ENCODE results near the gene TOMM20L. TPM values are rescaled to one million over a fixed set of nuclear protein-coding genes. Genes with fewer than 3 reads are reported as not detected.

Gene TOMM20L
- total and polyA plus RNA-seq, 2 of the 8 experiments (the other 6 are each of a cell fraction or from before 2014, with no cell fraction given) = not detected

DNA sequence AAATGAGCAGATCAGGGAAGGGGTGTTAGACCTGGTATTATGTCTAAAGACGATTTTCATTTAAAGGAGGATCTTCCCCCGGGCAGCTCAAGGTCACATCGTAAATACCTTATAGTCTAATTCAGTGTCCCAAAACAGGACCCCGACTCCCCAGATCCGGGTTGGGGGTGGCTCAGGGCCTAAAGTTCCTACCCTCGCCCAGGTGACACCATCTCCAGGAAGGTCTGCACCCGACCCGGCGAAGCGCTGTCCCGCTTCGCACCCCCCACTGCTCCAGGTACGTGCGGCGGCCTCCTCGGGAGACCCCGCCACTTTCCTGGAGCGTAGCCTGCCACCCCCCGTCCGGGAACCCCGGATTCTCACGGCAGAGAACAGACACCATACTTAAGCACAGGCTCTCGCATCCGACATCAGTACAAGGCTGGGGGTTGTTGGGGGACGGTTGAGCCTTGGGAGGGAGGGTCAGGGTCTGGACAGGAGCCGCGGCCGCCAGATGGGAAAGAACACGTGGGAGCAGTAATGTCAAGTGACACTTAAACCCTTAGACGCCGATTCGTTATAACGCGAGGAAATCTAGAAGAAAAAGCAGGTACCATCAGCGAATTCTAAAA is 31.0 kb downstream of the TOMM20L start:
- no peak overlapping the region for H2AK5ac ChIP-seq (ENCODE audit: low read depth, low read length)
- ChIA-PET POLR2A (ENCODE audit: partially characterized antibody) (interaction anchor here (0.6 to 3.2 kb wide), 11 partner anchors 15 to 210 kb away, joined by 3 to 23 read pairs (median 4); partner anchors contain the start of genes ARID4A, PSMA3 and TOMM20L), CTCF (ENCODE audit: partially characterized antibody) (interaction anchor here (0.6 to 1.7 kb wide), 4 partner anchors 22 to 30 kb away, joined by 3 to 6 read pairs (median 4); no protein-coding TSS in a partner anchor)
- peak overlapping the region; percentile 64; the same call in 1 of the 2 replicates for H3K18ac ChIP-seq (ENCODE audit: extremely low read depth, low read length)
- peak overlapping the region; percentile 75 to 84 for H3K4me2 ChIP-seq (ENCODE audit: insufficient read depth in 1 of 2, low read depth in 2 of 2, low read length in 2 of 2)
- no peak overlapping the region for H2BK20ac ChIP-seq (ENCODE audit: low read length)
- H3K79me1 ChIP-seq (ENCODE audit: low read depth, low read length) = no peaks in the 10 kb centered on the region; the same call in 1 of the 2 replicates
- H2BK12ac ChIP-seq (ENCODE audit: low read depth, low read length) = no peak overlapping the region
- H3K4ac ChIP-seq (replicated peaks; ENCODE audit: insufficient read length, low read depth, low read length) = no peak overlapping the region
- no peak overlapping the region for H3K23ac ChIP-seq (ENCODE audit: insufficient read length)
- H3K79me2 ChIP-seq (ENCODE audit: control insufficient read depth in 1 of 2, insufficient read depth in 2 of 2, low read length in 2 of 2) = peaks cover 0 to 44% of the 10 kb centered on the region in 2 experiments; a peak in 2 of 4 replicates
- H4K20me1 ChIP-seq (replicated peaks in 1 of 2; ENCODE audit: control insufficient read depth in 1 of 2, insufficient read depth in 2 of 2, low read length in 2 of 2) = no peaks in the 10 kb centered on the region
- FAIRE-seq (no peak), DNase-seq (ENCODE audit: low read depth in 1 of 2, low spot score in 2 of 2) (peak; percentile 13 to 78)
- peaks cover 0 to 31% (median 2%) of the 10 kb centered on the region in 4 experiments; a peak in 5 of 8 replicates for H3K36me3 ChIP-seq (ENCODE audit: control insufficient read depth in 2 of 4, insufficient read depth in 4 of 4, low read length in 3 of 4)
- peak overlapping the region; percentile 9; the same call in 1 of the 2 replicates for H2BK5ac ChIP-seq (ENCODE audit: low read depth, low read length)
- H3K4me1 ChIP-seq (replicated peaks in 1 of 4; ENCODE audit: control insufficient read depth in 3 of 4, insufficient read depth in 4 of 4, low read length in 3 of 4) = no peaks in the 10 kb centered on the region
- H2AFZ ChIP-seq (ENCODE audit: low read length) = peak overlapping the region; percentile 100
- H3K9me3 ChIP-seq (ENCODE audit: insufficient read depth in 2 of 2, low read depth in 1 of 2, low read length in 1 of 2) = no peaks in the 10 kb centered on the region
- H3K9ac ChIP-seq (replicated peaks in 1 of 4; ENCODE audit: extremely low read depth in 1 of 4, low read depth in 3 of 4, low read length in 3 of 4) = peak overlapping the region; percentile 25 to 76 (median 70)
- no peaks in the 10 kb centered on the region for H3K27me3 ChIP-seq (replicated peaks in 1 of 4; ENCODE audit: control insufficient read depth in 3 of 4, extremely low read depth in 1 of 4, insufficient read depth in 3 of 4, low read length in 3 of 4)
- no peaks in the 10 kb centered on the region; the same call in 1 of the 2 replicates for H3K23me2 ChIP-seq (ENCODE audit: low read depth, low read length)
- H4K5ac ChIP-seq (ENCODE audit: insufficient read length, low read depth, low read length) = peak overlapping the region; percentile 84
- no peak overlapping the region for H2BK15ac ChIP-seq (ENCODE audit: low read length)
- H3K56ac ChIP-seq (replicated peaks; ENCODE audit: insufficient read length, low read depth, low read length) = peak overlapping the region; percentile 77
- H4K91ac ChIP-seq (replicated peaks; ENCODE audit: insufficient read length, low read length) = no peak overlapping the region
- peak overlapping the region; percentile 91 for H3K27ac ChIP-seq (ENCODE audit: low read depth, low read length)
- no peak overlapping the region for H2BK120ac ChIP-seq (replicated peaks; ENCODE audit: low read depth, low read length)
- 2% methylated on average over 35 of the region's 35 CpGs; no CpG with 5 or more reads in 1 of the 2 experiments for WGBS, 2 experiments (ENCODE audit: extremely low coverage in 1 of 2, insufficient coverage in 1 of 2, insufficient read length in 1 of 2, insufficient replicate concordance in 2 of 2, low coverage in 1 of 2, low lambda C conversion rate in 2 of 2, missing lambda C conversion rate in 1 of 2)
- H3K4me3 ChIP-seq (ENCODE audit: extremely low read depth in 1 of 4, insufficient read depth in 2 of 4, low read depth in 3 of 4, low read length in 4 of 4) = peak overlapping the region; percentile 54 to 85 (median 82)
- no peak overlapping the region for H3K14ac ChIP-seq (ENCODE audit: insufficient read length)
- peak overlapping the region; percentile 92; the same call in 1 of the 2 replicates for H4K8ac ChIP-seq (ENCODE audit: extremely low read depth, insufficient read depth, low read length)
- TF ChIP-seq PHF8 (conservative IDR thresholded peaks at IDR 0.05; ENCODE audit: low read depth, low read length) = peak; percentile 74
- no peak for TF ChIP-seq BCL11A (IDR thresholded peaks at IDR 0.05; ENCODE audit: low read depth in 2 of 2, low read length in 2 of 2)
- no peak for TF ChIP-seq JUN (IDR thresholded peaks at IDR 0.05; ENCODE audit: low read depth, low read length)
- peak; percentile 43; the same call in 1 of the 2 replicates for TF ChIP-seq CREB1 (IDR thresholded peaks at IDR 0.05)
- peak; percentile 63; the same call in 1 of the 2 replicates for TF ChIP-seq TAF1 (IDR thresholded peaks at IDR 0.05; ENCODE audit: low read depth, low read length)
- TF ChIP-seq HDAC2 (IDR thresholded peaks at IDR 0.05; ENCODE audit: borderline replicate concordance in 1 of 2, low read depth in 2 of 2, low read length in 2 of 2) = no peak; a peak in 1 of 4 replicates
- no peak for TF ChIP-seq MAFK (IDR thresholded peaks at IDR 0.05; ENCODE audit: low read depth, low read length)
- TF ChIP-seq CBX8 (IDR thresholded peaks at IDR 0.05; ENCODE audit: borderline replicate concordance, low read depth, low read length) = no peak
- TF ChIP-seq TCF12 (IDR thresholded peaks at IDR 0.05; ENCODE audit: low read depth, low read length) = no peak
- no peak for TF ChIP-seq CHD2 (IDR thresholded peaks at IDR 0.05; ENCODE audit: low read length)
- TF ChIP-seq, protein P1, sequence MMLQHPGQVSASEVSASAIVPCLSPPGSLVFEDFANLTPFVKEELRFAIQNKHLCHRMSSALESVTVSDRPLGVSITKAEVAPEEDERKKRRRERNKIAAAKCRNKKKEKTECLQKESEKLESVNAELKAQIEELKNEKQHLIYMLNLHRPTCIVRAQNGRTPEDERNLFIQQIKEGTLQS (IDR thresholded peaks at IDR 0.05; ENCODE audit: insufficient read depth, low read depth, low read length) = no peak
- TF ChIP-seq SP2 (IDR thresholded peaks at IDR 0.05; ENCODE audit: low read length) = no peak
